Hepatocyte (in vitro differentiated cells): Measurements from ENCODE around the gene RTRAF. TPM values are rescaled to one million over a fixed set of nuclear protein-coding genes. Genes with fewer than 3 reads are reported as not detected.

Experiments used
- DNase-seq: peaks from one replicate; pipeline ENCODE4 v3.0.0-alpha.2; 2016; ENCODE audit warnings: low spot score
- H2AFZ ChIP-seq: fragments of 200-600 bp; sonication (generic); 2 replicates; pipeline ENCODE4 v1.6.0; 2016; ENCODE audit warnings: antibody characterized with exemption, mild to moderate bottlenecking
- H3K27ac ChIP-seq: fragments of 200-600 bp; sonication (generic); 2 replicates; pipeline ENCODE4 v1.5.1; 2016; ENCODE audit warnings: mild to moderate bottlenecking
- H3K27me3 ChIP-seq: fragments of 200-600 bp; sonication (generic); 2 replicates; pipeline ENCODE4 v1.6.1; 2016
- H3K36me3 ChIP-seq: fragments of 200-600 bp; sonication (generic); replicated peaks from 2 replicates; pipeline ENCODE4 v1.5.1; 2016; ENCODE audit warnings: low read depth; ENCODE audit not compliant: insufficient read depth
- H3K4me1 ChIP-seq: fragments of 200-600 bp; sonication (generic); 2 replicates; pipeline ENCODE4 v1.5.1; 2016; ENCODE audit warnings: mild to moderate bottlenecking, moderate library complexity; ENCODE audit not compliant: insufficient read depth
- H3K4me2 ChIP-seq: fragments of 200-600 bp; sonication (generic); 2 replicates; pipeline ENCODE4 v1.6.0; 2016
- H3K4me3 ChIP-seq: fragments of 200-600 bp; sonication (generic); 2 replicates; pipeline ENCODE4 v1.5.1; 2016; ENCODE audit warnings: mild to moderate bottlenecking
- H3K79me2 ChIP-seq: fragments of 200-600 bp; sonication (generic); 2 replicates; pipeline ENCODE4 v1.6.0; 2017; ENCODE audit warnings: mild to moderate bottlenecking
- H3K9me2 ChIP-seq: fragments of 200-600 bp; sonication (generic); replicated peaks from 2 replicates; pipeline ENCODE4 v1.6.0; 2017; ENCODE audit warnings: mild to moderate bottlenecking; ENCODE audit not compliant: insufficient read depth
- H3K9me3 ChIP-seq: fragments of 200-600 bp; sonication (generic); 2 replicates; pipeline ENCODE4 v1.5.1; 2016; ENCODE audit warnings: low read depth, mild to moderate bottlenecking
- H4K20me1 ChIP-seq: fragments of 200-600 bp; sonication (generic); 2 replicates; pipeline ENCODE4 v1.6.0; 2016; ENCODE audit warnings: mild to moderate bottlenecking; ENCODE audit not compliant: insufficient read depth, poor library complexity, severe bottlenecking
- EZH2 ChIP-seq: fragments of 200-600 bp; sonication (generic); IDR thresholded peaks from 2 replicates; pipeline ENCODE4 v1.6.1; 2016; ENCODE audit warnings: antibody characterized with exemption, mild to moderate bottlenecking, borderline replicate concordance
- EZH2phosphoT487 ChIP-seq: fragments of 200-600 bp; sonication (generic); IDR thresholded peaks from one replicate; pipeline ENCODE4 v1.6.1; 2018; ENCODE audit warnings: antibody characterized with exemption, mild to moderate bottlenecking, low read depth, moderate library complexity; ENCODE audit not compliant: unreplicated experiment, severe bottlenecking
- whole genome bisulfite sequencing: methylation state at CpG from one replicate; pipeline ENCODE4 v1.1.6; 2016; ENCODE audit warnings: low lambda C conversion rate; ENCODE audit errors: missing lambda C conversion rate; 5-methylcytosine and 5-hydroxymethylcytosine counted together
- polyA plus RNA-seq: library from polyadenylated mRNA; unstranded; fragments of >200 nt; fragmentation: Nextera tagmentation; extraction: Ambion mirVana; gene quantifications from 2 replicates; pipeline ENCODE4 v1.2.1, GENCODE V29; 2016
- total RNA-seq: library from RNA; depleted of rRNA; stranded (reverse); fragments of >200 nt; gene quantifications from 2 replicates; pipeline ENCODE4 v1.2.3, GENCODE V29; 2014
- TF ChIP-seq, protein P1 (sequence below): fragments of 200-600 bp; sonication (generic); IDR thresholded peaks from 2 replicates; pipeline ENCODE4 v1.5.1; 2016; ENCODE audit warnings: antibody characterized with exemption, mild to moderate bottlenecking; ENCODE audit not compliant: poor library complexity

Gene RTRAF
- total and polyA plus RNA-seq, 2 experiments from 2014 or later: 94.7 to 194 TPM

DNA sequence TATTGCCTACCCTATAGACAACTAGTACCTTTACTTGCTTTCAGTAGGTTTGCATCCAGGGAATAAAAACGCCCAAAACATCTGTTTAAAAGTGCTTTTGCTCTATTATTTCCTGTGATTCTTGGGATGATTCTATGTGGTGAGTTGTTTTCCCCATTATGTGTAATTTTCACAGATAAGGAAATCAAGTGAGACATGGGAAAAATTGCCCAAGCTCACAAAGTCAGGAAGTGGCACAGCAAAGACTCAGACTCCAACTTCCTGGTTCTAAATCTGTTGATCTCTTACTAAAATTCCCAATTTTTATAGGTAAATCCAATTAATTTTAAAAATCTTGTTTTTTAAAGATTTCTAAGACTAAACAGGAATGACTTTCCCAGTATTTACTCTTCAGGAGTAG lies 40.5 kb downstream of the RTRAF start:
- H3K9me3 ChIP-seq: no peaks in the 10 kb centered on the region
- TF ChIP-seq EZH2: no peak
- TF ChIP-seq, protein P1, sequence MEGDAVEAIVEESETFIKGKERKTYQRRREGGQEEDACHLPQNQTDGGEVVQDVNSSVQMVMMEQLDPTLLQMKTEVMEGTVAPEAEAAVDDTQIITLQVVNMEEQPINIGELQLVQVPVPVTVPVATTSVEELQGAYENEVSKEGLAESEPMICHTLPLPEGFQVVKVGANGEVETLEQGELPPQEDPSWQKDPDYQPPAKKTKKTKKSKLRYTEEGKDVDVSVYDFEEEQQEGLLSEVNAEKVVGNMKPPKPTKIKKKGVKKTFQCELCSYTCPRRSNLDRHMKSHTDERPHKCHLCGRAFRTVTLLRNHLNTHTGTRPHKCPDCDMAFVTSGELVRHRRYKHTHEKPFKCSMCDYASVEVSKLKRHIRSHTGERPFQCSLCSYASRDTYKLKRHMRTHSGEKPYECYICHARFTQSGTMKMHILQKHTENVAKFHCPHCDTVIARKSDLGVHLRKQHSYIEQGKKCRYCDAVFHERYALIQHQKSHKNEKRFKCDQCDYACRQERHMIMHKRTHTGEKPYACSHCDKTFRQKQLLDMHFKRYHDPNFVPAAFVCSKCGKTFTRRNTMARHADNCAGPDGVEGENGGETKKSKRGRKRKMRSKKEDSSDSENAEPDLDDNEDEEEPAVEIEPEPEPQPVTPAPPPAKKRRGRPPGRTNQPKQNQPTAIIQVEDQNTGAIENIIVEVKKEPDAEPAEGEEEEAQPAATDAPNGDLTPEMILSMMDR: no peak
- TF ChIP-seq EZH2phosphoT487: no peak
- H3K4me1 ChIP-seq: peaks cover 21% of the 10 kb centered on the region
- no peaks in the 10 kb centered on the region for H4K20me1 ChIP-seq
- 71% methylated on average over 1 of the region's 1 CpG for WGBS
- no peaks in the 10 kb centered on the region for H3K9me2 ChIP-seq
- H3K4me2 ChIP-seq: no peak overlapping the region
- no peak for DNase-seq
- no peaks in the 10 kb centered on the region for H3K27me3 ChIP-seq
- no peak overlapping the region for H3K4me3 ChIP-seq
- H3K79me2 ChIP-seq: no peaks in the 10 kb centered on the region
- H3K36me3 ChIP-seq: no peaks in the 10 kb centered on the region
- no peak overlapping the region for H2AFZ ChIP-seq
- no peak overlapping the region for H3K27ac ChIP-seq

DNA sequence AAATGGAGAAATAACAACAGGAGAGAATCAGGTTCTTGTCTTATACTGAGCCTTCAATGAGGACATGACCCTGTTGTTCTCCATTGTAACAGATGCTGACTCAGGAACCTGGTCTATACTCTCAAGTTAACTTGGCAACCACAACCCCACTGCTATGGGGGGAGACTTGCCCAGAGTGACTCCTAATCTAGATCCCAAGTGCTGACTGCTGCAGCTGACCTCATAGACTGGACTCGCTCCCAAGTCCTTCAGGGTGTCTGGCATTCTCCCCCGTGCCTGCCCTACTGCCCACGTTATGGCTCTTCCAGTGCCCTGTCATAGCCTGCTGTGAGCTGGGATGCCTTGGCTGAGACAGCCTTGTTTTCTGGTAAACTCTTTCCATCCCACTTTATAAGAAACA lies 42.4 kb downstream of the RTRAF start:
- Histone ChIP-seq H3K9me3 (no peaks in the 10 kb centered on the region), H4K20me1 (no peaks in the 10 kb centered on the region), H3K27ac (peak overlapping the region; percentile 63), H3K4me3 (no peak overlapping the region), H3K79me2 (no peaks in the 10 kb centered on the region), H2AFZ (no peak overlapping the region), H3K4me2 (peak overlapping the region; percentile 52), H3K36me3 (no peaks in the 10 kb centered on the region), H3K27me3 (no peaks in the 10 kb centered on the region), H3K9me2 (no peaks in the 10 kb centered on the region), H3K4me1 (peaks cover 21% of the 10 kb centered on the region)
- no peak for DNase-seq
- WGBS: 89% methylated on average over 3 of the region's 3 CpGs
- TF ChIP-seq EZH2phosphoT487 (no peak), EZH2 (no peak)
- TF ChIP-seq, protein P1: no peak

DNA sequence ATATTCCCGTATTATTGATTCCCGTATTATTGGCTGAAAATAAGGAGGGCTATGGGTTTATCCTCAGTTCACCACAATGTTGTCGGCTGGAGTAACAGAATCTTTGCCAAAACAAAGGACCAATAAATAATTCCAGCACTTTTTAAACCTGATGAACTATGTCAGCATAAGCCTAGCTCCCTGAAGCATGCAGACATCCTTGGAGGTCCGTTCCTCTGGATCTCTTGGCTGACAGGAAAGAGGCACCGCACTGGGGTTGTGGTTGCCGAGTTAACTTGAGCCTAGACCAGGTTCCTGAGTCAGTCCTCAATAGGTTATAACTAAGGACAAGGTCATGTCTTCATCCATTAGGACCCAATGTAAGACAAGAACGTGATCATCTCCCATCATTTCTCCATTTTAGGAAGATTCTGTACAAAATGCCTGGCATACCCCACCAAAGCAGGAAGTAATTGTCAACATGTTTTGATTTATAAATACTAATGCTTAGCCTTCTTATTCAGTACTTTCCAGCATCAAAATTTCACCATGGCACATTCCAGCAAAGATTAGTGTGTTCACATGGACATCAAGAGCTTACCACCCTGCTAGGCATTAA lies 43.0 kb downstream of the RTRAF start:
- Histone ChIP-seq H3K36me3 (no peaks in the 10 kb centered on the region), H3K27ac (peak overlapping the region; percentile 63), H3K27me3 (no peaks in the 10 kb centered on the region), H4K20me1 (no peaks in the 10 kb centered on the region), H3K4me2 (peak overlapping the region; percentile 52), H3K79me2 (no peaks in the 10 kb centered on the region), H2AFZ (no peak overlapping the region), H3K9me2 (no peaks in the 10 kb centered on the region), H3K4me3 (no peak overlapping the region), H3K4me1 (peaks cover 21% of the 10 kb centered on the region), H3K9me3 (no peaks in the 10 kb centered on the region)
- no peak for DNase-seq
- 60% methylated on average over 7 of the region's 7 CpGs for WGBS
- TF ChIP-seq EZH2phosphoT487: no peak
- TF ChIP-seq, protein P1: no peak
- no peak for TF ChIP-seq EZH2
